Kasumi-1 (cell line): ENCODE results near the gene PGS1.
A peak's percentile ranks its signal among the peaks of the same experiment; 100 is the strongest.
"Not testable (repeated sequence)": the region's sequence is repeated elsewhere in the genome, so short reads cannot be mapped to it uniquely, and the experiment has no call there.

ENCODE experiments used
- DNase-seq, 2 experiments: peaks; one replicate each; lab custom pipeline; 2025; lab: John Stamatoyannopoulos, UW

The PGS1 gene

GRCh38 chr17:78448356-78448993 is 70.0 kb downstream of the PGS1 start:
- peak; percentile 8 to 21 for DNase-seq

GRCh38 chr17:78449983-78450595 is 71.6 kb downstream of the PGS1 start:
- DNase-seq, result no peak

GRCh38 chr17:78450696-78451345 is 72.4 kb downstream of the PGS1 start:
- peak; percentile 64 to 77 for DNase-seq

- no peak for DNase-seq
Measured at GRCh38 chr17:78451753-78452152, 73.3 kb downstream of the PGS1 start.

GRCh38 chr17:78454346-78454745 is 75.9 kb downstream of the PGS1 start:
- no peak for DNase-seq

GRCh38 chr17:78458091-78458490 is 79.6 kb downstream of the PGS1 start:
- DNase-seq, result no peak

- DNase-seq, result no peak
Measured at GRCh38 chr17:78458736-78459335, 80.4 kb downstream of the PGS1 start.

GRCh38 chr17:78459696-78460095 is 81.2 kb downstream of the PGS1 start:
- DNase-seq, result no peak

GRCh38 chr17:78460176-78460675 is 81.8 kb downstream of the PGS1 start:
- DNase-seq, result no peak

- no peak for DNase-seq
Measured at GRCh38 chr17:78460951-78461798, 82.7 kb downstream of the PGS1 start.

- no peak for DNase-seq
Measured at GRCh38 chr17:78461799-78462053, 83.3 kb downstream of the PGS1 start.

- no peak for DNase-seq
Measured at GRCh38 chr17:78462148-78462547, 83.7 kb downstream of the PGS1 start.

GRCh38 chr17:78466109-78466785 is 87.8 kb downstream of the PGS1 start:
- not testable (repeated sequence) for DNase-seq

GRCh38 chr17:78466786-78467715 is 88.6 kb downstream of the PGS1 start:
- no peak for DNase-seq

- no peak for DNase-seq
Measured at GRCh38 chr17:78468366-78468765, 89.9 kb downstream of the PGS1 start.

GRCh38 chr17:78469443-78469842 is 91.0 kb downstream of the PGS1 start:
- DNase-seq, result no peak

- no peak for DNase-seq
Measured at GRCh38 chr17:78471635-78472034, 93.2 kb downstream of the PGS1 start.

GRCh38 chr17:78472035-78472905 is 93.8 kb downstream of the PGS1 start:
- DNase-seq, result no peak

- DNase-seq, result no peak
Measured at GRCh38 chr17:78473951-78474613, 95.6 kb downstream of the PGS1 start.
